Measurements from ENCODE around the gene PPIL6.
"Not testable (repeated sequence)": the region's sequence is repeated elsewhere in the genome, so short reads cannot be mapped to it uniquely, and the experiment has no call there.

The PPIL6 gene

DNA sequence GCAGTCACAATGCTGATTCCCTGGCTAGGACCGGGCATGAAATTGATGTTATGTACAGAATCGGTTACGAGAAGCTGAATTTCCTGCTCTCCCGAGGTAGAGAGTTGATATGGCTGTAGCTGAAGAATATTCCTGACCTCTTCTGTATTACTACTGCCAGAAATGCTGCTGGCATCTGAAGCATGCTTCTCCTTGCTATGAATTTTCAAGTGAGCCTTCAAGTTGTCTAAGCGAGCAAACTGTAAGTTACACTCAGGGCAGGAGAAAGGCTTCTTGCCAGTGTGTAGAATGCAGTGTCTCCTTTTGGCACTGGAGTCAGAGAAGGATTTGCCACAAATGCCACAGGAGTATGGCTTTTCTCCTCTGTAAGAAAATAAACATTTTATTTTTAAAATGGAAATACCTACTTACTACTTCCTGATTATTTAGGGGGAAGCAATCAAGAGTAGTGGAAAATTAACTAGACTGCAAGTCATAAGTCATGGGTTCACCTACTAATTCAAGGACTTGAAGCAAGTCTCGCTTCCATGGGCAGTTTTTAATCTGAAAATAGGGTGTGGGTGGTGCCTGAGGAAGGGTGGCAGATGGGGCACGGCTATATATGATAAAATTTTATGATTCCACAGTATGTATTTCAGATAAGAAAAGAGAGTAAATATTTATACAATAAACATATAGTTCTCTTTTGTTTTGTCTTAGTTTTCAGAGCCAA, 25.9 kb upstream of the PPIL6 start:
- DNase-seq, result no peak

DNA sequence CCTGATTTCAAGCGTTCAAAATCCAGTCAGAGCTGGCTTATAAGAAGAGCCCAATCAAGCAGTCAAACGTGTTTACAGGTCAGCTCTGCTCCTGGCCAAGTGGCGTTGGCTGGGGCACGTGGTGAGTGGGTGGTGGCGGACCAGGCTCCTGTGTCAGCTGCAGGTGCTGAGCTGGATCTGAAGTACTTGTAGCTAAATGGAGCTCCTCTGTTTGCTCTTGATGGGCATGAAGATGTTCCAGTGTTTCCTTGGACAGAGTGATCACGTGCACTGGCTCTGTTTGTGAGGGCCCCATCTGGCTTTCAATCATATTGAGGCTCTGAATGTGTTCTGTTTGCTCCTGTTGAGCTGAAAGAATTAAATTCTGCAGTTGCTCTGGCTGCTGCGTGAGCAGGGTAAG, 25.3 kb upstream of the PPIL6 start:
- DNase-seq, result no peak

DNA sequence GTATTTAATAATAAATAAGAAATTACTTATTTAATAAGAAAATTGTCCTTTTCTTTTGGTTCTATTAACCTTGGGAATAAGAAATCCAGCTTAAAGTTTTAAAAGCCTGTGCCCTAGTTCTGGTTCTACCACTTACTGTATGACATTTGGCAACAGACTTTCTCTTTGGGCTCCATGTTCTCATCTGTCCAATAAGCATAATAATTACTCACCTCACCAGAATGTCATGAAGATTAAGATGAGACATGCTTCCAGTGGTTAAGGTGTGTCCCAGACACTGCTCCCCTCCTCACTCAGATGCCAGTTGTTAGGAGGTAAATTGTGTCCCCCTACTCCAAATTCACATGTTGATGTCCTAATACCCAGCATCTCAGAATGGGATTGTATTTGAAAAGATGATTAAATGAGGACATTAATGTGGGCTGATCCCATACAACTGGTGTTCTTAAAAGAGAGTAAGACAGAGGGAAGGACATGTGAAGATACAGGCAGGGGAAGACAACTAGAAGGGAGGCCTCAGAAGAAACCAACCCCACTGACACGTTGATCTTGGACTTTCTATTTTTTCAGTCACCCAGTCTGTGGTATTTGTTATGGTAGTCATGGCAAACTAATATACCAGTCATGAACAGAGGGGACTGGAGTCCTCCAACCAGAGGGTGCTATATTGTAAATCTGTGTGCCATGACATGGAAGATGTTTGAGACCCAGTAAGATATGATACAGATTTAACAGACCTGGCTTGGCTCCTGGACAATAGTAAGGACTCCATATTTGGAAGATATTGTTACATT, 21.5 kb upstream of the PPIL6 start:
- DNase-seq, result no peak

DNA sequence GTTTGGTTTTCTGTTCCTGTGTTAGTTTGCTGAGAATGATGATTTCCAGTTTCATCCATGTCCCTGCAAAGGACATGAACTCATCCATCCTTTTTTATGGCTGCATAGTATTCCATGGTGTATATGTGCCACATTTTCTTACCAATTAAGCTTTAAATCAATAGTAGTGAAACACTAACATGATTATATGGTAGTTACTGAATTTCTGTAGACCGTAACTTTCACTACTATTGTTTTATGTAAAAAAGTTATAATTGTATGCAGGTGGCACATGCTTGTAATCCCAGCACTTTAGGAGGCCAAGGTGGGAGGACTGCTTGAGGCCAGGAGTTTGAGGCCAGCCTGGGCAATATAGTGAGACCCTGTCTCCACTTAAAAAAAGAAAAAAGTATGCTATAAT, 20.8 kb upstream of the PPIL6 start:
- DNase-seq, result not testable (repeated sequence)

DNA sequence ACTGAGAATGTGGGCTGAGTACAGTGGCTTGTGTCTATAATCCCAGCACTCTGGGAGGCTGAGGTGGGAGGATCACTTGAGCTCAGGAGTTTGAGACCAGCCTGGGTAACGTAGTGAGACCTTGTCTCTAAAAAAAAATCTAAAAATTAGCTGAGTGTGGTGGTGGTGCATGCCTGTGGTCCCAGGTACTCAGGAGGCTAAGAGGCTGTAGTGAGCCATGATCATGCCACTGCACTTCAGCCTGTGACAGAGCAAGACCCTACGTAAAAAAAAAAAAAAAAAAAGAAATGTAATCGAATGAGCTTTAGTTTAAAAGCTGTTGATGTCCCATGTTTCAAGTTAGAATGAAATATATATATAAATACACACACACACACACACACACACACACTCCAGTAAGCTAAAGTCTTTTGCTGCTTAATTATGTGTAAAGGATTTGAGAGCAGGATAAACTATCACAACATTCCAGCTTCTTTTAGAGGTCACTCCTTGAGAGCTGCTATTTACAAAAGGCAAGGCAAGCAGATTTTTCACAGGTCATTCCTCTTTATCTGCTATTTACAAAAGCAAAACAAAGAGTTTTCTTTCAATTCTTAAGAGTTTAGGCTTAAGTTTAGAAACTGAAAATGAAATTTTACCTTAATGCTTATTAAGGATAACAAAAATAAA, 19.9 kb upstream of the PPIL6 start:
- no peak for DNase-seq

DNA sequence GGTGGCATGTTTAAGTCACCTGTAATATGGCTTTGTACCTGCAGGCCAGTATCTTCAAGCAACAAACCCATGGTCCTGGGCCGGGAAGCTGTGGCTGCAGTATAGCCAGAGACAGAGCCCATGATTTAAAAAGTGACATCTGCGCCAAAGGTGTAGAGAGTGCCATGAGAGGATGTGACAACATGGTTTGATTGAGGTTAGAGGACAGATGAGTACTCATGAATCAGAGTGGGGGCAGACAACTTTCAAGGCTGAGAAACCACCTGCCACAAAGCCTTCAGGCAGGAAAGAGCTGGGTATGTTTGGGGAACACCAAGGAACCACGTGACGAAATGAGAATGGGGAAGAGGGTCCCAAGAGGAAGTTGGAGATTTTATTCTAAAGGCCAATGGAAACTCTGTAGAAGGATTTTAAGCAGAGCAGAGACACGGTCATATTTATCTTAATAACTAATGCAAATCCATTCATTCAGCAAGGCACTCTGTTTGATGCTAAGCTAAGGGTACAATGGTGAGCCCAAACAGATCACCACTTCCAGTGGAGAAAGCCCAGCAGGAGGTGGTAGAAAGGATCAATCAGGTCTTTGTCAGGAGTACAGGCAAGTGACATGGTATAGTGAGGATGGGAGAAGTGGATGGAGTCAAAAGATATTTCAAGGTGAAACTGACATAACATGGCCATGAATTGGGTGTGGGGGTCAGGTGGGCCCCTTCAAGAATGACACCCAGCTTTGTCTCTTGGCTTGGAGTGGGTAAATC, 18.5 kb upstream of the PPIL6 start:
- no peak for DNase-seq

DNA sequence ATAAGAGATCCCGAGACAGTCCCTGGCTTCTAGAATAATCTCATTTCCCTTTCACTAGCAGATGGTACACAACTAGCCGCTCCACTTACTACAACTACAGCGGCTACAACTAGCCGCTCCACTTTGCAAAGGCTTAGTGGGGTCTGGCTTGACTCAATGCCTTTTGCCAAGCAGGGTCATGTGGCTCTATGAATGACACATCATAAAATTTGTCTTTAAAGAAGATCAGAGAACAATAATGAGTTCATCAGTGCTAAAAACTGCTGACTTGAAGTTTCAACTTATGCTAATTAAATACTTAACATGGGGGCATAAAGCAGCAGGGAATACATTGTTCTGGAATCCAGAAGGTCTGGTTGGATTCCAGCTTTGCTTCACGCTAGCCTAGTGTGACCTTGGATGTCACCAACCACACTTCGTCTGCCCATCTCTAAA, 17.2 kb upstream of the PPIL6 start:
- DNase-seq, result no peak

DNA sequence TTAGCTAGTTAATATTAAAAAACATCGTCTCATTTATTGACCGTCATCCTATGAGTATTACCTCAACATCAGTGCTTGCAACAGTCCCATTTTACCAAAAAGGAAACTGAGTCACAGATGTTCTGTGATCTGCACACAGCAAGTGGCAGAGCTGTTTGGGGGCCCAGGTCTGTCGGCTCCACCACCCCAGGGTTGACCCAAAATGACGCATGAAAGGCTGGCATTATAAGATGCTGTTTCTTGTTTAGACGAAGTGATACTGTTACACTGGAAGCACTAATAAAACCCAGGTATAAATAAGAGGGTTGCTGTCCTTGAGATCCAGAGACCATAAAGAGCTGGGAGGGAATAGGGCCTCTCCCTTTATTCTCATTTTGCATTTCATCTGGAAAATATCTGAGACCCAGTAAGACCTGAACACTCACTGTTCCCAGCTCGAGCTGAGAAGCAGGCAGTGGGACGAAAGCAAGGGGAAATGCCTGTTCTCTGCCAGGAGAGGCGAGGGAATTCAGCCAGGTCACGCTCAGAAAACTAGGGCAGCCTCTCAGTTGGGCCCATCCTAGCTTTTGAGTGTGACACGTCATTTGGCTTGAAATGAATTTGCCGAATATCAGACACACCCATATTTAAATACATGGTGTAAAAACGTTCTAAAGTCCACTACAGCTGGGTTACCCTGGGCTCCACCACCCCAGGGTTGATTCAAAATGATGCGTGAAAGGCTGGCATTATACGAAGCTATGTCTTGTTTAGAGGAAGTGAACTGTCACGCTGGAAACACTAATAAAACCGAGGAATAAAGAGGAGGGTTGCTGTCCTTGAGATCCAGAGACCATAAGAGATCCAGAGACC, 16.5 kb upstream of the PPIL6 start:
- peak; percentile 41 for DNase-seq

DNA sequence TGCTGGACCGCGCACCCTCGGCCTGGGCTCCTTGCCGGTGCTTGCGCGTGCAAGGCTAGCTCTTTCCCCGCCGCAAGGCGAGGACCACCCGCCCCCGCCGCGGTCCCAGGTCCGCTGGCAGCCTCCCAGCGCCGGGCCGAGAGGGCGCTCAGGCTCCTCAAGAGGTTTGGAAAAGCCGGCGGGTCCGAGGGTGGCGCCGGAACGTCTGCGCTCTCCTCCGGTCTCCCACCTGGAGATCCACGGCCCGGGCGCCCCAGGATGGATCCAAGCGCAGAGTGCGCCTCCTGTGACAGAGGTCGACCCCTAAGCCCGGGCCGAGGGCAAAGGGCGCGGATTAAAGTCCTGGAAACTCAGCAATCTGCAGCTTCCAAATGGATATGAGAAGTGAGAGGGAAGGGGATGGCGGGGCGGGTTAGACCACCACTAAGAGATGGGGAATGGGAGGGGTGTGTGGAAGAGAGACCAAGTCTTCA, 15.7 kb upstream of the PPIL6 start:
- DNase-seq, result no peak

DNA sequence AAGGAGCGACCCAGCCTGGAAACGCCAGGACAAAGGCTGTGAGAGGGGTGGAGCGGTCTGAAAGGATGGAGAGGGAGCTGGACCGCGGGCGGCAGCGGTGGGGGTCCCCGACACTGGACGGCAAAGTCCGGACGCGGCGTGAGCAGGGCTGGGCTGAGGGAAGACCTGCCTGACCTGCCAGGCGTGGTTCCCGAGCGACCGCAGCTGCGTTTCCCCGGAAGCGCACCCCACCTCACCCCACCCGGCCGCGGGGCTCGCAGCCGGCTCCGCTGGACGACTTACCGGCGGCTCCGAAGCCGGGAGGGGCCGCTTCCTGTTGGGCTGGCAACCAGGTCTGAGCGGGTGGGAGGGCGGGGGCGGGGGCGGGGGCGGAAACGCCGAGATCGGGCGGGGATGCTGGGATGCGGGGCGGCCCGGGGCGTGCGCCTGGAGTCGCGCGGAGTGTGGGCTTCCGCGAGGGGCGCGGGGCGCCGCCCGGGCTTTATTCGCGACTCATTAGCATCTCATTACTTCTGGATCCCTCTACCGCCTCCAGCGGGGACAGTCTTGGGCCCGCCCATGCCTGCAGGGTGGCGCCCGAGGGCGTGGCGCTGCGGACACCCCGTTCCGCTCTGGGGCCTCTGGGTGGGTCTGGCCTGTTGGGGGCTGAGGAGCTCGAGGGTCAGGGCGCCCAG, 15.1 kb upstream of the PPIL6 start, which contains the start of gene MICAL1:
Gene MICAL1, minus strand, starts transcription at position 336 of the 674 bp plus-strand sequence. CDS start 1,576 bp downstream, outside the sequence.
- DNase-seq, result peak; percentile 77

DNA sequence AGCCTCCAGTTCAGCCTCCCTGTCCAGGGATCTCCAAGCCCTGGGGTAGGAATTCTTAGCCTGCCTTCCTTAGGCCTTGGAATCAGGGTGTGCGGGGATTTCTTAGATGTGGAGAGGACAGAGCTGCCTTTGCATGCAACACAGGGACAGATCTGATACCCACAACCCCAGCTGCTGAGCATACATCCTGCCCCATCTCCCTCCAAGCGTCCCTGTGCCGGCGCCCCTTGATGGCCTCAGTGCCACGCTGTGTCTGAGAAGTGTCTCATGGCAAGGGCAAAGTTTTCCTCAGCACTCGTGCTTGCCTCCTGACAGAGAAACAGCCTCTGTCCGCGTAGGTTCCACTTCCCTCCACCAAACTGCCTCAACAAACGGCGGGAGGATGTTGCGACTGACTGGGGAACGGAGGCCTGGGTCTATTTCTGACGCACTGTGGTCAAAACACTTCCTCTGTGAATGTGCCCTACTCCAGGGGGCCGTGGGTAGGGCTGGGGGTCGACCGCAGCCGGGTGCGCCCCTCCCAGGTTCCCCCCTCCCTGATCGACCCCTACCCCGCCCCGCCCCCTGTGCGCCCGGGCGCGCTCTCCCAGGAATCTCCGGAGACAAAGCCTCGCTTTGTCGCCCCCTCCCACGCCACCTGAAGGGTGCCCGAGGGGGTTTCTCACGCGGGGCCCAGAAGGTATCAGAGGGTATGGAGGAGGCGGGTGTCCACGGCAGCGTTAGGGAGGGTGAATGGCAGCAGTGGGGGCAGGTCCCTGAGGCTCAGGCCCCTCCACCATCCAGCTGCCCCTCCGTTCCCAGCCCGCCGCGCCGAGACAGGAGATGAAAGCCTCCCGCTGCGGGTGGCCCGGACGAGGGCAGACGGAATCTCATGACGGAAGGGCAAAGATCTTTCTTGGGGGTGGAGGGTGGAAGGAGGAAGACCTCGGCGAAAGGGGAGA, 14.3 kb upstream of the PPIL6 start:
- DNase-seq, result peak; percentile 30

DNA sequence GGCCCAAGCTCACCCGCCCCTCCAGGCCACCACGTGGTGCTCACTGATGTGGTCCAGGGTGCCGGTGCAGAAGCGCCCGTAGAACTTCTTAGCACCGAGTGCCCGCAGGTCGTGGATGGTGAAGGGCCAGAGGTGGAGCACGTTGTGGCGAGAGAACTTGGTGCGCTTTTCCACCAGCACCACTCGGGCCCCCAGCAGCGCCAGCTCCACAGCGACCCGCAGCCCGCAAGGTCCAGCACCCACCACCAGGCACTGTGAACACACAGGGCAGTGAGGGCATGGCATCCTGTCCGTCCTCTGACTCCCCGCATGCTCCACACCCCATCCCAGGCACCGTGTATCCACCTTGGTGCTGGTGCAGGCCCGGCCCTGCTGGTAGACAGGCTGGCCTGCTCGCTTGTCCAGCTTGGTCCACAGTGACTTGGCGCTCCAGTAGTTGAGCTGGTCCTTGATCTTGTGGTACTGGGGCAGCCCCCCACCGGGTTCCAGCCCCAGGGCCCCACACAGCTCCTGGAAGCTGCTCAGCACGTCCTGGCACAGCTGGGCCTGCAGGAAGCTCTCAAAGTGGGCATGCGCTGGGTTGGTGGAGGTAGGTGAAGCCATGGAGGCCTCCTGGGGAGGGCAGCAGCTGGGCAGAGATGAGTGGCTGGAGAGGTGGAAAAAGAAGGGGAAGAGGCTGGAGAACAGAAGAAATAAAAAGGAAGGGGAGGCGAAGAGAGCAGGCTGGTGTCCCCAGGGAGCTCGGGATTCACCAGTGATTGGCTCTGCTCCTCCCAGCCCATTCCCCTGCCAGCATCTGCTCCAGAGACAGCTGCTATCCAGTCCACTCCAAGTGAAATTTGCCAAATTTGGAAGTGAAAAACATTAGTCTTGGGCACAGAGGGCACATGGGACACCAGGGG, 13.4 kb upstream of the PPIL6 start:
- peak; percentile 88 for DNase-seq

DNA sequence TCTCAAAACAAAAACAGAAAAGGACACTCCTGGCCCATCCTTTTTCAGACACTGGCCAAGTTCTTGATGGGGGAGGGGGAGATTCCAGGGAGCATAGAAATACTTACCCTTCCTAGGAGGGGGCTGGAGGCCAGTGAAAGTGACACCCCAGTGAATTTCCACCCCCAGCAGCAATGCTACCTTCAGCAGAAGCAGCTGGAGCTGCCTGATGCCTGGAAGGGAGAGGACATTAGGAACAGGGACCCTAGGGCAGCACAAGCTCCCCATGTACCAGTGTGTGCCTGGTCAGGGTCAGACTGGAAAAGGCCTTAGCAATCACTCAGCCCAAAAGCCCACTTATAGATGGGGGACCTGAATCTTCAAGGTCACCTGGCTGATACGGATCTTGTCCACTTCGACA, 12.7 kb upstream of the PPIL6 start:
- DNase-seq, result no peak

DNA sequence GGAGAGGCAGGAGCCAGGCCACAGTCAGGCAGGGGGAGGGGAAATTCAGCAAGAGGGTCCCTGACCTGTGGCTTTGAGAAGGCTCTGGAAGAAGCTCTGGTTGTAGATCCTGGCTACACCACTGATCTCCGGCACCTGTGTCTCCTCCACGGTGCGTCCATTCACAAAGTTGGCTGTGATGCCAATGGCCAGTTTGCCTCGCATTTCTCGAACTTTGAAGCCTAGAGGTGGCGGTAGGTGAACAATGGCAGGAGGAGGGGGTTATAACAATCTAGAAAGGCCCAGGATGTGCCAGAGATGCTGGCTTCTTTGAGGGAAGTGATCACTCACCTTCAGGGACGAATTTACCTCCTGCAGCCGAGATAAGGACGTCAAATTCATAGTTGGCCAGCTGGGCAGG, 11.8 kb upstream of the PPIL6 start:
- no peak for DNase-seq

DNA sequence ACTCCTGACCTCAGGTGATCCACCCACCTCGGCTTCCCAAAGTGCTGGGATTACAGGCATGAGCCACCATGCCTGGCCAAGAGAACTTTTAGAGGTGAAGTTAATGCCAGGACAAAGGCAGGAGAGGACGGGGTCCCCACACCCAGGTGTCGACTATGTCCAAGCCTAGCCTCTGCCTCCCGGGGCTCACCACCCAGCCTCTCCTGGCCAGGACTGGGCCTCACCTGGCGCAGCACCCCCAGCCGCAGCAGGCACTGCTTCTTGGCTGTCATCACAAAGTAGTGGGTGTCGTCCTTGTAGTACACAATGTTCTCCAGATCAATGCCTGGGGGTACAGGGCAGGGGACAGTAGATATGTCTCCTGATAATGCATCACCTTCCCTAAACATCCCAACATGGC, 10.9 kb upstream of the PPIL6 start:
- DNase-seq, result no peak

DNA sequence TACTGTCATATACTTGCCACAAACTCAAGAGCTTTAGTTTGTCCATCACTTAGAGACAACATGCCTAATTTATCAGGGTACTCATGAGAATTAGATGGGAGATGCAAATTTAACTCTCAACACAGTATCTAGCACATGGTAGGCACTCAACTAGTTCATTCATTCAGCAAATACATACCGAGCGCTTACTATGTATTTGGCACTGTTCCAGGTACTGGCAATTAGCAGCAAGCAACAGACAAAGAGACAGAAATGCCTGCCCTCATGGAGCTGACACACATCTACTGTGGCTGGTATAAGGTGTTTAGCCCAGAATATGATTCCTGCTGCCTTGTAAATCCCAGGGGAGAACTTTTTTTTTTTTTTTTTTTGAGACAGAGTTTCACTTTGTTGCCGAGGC, 10.4 kb upstream of the PPIL6 start:
- no peak for DNase-seq

DNA sequence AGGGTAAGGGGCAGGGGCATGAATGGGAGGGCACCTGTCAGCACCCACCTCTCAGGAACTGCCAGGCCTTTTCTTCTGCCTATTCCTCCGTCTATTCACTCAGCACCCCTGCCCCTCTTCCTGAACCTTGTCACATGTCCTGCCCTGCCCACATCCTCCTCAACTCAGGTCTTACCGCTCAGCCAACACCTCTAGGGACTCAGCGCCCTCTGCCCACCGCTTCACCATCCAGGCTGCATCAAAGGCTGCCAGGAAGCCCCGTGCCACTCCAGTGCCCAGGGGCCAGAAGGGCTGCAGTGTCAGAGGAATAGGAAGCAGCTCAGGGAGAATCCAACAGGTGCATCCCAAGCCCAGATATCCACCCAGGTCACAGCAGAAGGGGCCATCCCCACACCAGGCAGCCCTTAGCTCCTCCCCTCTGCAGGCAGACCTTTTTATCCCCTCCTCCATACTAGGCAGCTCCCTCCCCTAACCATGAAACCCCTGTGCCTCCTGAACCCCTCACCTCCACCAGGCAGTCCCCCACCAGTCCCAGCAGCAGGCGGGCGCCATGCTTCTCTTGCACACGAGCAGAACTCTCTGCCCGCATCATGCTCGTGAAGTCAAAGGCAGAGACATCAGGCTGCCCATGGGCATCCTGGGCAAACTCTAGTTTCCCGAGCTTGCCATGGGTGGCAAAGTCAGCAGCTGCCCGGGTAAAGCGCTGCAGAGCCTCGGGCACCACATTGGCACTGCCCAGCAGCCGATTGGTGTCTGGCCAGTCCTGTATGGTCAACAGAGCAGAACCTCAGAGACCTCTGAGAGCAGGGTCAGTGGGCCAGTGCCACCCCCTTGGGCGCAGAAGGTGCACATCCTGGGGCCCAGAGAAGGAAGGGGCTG, 9.6 kb upstream of the PPIL6 start:
- no peak for DNase-seq
